Ovary (tissue), 3 donors: ENCODE measurements around the gene DNER.

ENCODE experiments used
- POLR2A ChIP-seq: fragments of 450-650 bp; IDR thresholded peaks from one replicate; pipeline ENCODE4 v1.6.1; 2017; ENCODE audit warnings: antibody characterized with exemption, mild to moderate bottlenecking, moderate library complexity
- TF ChIP-seq, protein P1 (sequence below), 3 donors: fragments of 450-650 bp in 2 of 3; fragments of 200-600 bp in 1 of 3; IDR thresholded peaks; one replicate each; pipeline versions ENCODE4 v1.5.1 to v1.8.0; 2016 to 2022; ENCODE audit warnings: antibody characterized with exemption in 3 of 3, mild to moderate bottlenecking in 1 of 3
- donor health status: DM: no; HTN: no; CAD: no.

DNA sequence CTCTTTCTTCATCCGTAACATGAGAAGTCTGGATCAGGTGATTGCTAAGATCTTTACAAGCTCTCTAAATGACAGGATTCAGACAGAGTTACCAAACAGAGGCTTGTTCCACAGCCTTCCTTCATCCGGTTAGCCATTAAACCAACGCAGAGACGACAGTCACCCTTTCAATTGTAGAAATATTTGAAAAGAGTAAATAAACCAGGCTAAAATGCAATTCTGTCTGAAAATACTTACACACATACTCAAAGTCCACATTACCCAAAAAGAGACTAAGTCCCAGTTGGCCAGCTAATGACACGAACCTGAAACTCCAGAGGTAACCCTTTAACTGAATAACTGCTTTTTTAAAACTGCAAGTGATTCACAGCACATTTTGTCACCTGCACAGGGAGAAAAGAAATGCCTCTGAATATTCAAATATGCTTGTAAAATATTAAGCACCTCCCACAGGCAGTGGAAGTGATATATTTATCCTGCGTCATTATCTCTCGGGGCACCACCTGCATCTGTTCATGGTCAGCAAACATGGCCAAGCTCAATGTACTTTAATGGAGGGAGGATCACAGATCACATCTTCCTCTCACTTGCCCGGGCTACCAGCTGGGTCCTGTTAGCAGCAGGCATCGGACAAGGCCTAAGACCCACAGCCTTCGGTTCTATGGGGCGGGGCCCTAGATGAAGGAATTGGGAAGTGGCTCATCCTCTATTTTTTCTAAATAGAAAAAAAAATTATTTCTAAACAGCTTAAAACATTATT is 38.8 kb upstream of the DNER start:
- no peak for TF ChIP-seq POLR2A
- TF ChIP-seq, protein P1, sequence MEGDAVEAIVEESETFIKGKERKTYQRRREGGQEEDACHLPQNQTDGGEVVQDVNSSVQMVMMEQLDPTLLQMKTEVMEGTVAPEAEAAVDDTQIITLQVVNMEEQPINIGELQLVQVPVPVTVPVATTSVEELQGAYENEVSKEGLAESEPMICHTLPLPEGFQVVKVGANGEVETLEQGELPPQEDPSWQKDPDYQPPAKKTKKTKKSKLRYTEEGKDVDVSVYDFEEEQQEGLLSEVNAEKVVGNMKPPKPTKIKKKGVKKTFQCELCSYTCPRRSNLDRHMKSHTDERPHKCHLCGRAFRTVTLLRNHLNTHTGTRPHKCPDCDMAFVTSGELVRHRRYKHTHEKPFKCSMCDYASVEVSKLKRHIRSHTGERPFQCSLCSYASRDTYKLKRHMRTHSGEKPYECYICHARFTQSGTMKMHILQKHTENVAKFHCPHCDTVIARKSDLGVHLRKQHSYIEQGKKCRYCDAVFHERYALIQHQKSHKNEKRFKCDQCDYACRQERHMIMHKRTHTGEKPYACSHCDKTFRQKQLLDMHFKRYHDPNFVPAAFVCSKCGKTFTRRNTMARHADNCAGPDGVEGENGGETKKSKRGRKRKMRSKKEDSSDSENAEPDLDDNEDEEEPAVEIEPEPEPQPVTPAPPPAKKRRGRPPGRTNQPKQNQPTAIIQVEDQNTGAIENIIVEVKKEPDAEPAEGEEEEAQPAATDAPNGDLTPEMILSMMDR (IDR thresholded peaks at IDR 0.05) = no peak
